ENCODE data around the gene LRRC71.
A peak's percentile ranks its signal among the peaks of the same experiment; 100 is the strongest.

Gene LRRC71

DNA sequence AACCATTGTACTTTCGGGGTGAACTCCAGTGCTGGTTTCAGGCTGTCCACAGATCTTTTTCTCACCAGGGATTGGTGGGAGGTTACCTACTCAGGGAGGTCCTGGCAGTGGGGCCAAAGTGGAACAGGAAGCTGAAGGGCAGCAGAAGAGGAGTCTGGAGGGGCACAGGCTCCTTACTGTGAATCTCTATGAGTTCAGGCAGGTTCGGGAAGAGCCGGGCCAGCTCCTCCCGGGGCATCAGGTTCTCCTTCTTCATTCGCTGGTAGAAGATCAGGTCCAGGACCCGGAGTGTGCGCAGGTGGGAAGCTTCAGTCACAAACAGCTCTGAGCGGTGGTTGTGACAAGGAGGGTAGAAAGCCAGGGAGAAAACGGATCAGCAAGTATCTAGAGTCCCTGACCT, 26.7 kb downstream of the LRRC71 start:
- DNase-seq (ENCODE audit: low spot score) = no peak

DNA sequence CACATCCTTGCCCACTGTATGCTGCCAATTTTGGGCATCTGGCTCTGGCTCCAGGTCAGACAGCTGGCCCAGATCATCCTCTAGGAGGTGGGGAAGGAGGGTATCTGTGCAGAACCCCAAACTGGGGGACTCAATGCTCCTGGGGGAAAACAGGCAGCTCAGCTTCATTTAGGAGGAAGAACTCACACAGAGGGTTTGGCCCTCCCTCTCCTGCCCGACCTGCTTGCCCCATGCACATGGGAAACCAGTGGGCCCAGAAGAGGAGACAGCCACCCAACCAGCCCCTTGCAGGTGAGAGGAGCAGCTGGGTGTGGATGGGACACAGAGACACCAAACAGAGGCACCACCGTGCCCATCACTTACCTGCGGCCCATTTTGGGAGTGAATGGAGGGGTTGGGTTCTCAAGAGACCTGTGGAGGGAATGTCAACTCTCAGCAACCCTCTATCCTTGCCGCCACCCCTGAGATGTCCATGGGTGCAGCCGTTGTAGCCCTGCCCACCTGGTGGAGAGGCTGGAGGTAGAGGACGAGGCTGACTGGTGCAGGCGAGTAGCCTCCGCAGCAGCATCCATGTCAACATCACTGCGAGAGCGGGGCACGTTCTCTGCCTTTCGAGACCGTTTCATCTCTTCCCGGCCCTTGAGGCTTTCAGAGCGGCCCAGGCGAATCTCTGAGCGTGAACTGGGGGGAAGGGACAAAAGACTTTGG, 27.5 kb downstream of the LRRC71 start:
- DNase-seq (ENCODE audit: low spot score) = no peak

DNA sequence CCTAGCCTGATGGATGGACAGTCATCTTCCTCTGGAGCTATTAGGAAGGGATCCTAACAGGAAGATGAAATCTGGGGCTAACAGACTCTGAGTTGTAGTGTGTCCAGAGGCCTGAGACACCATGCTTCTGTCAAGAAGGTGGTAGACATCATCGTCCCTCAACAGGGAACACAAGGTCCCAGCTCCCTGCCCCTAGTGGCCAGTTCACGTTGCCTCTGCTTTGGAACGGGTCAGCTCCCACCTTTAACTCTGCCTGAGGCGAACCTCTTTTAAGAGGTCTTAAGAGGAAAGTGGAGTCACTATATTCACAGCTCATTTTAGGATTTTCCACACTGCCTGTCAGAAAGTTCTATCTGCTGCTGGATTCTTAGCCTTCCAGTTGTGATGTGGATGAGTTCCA, 28.3 kb downstream of the LRRC71 start:
- DNase-seq (ENCODE audit: low spot score) = no peak

DNA sequence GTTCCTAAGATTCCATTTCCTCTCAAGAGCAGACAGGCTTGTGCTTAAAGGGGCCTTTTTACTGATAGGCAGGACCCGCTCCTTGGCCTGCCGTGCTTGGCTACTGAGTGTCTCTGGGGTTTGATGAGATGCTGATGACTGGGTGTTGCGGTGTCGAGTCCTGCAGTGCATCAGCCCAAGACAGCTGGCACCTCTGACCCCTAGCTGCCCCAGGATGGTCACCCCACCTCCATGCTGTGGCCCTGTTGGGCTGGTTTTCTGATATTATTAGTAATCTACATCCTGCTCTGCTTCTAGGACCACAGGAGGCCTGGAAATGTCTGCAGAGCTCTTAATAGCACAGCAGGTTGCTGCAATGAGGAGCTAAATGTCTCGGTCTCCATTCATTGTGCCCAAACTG, 28.7 kb downstream of the LRRC71 start:
- no peak for DNase-seq (ENCODE audit: low spot score)

DNA sequence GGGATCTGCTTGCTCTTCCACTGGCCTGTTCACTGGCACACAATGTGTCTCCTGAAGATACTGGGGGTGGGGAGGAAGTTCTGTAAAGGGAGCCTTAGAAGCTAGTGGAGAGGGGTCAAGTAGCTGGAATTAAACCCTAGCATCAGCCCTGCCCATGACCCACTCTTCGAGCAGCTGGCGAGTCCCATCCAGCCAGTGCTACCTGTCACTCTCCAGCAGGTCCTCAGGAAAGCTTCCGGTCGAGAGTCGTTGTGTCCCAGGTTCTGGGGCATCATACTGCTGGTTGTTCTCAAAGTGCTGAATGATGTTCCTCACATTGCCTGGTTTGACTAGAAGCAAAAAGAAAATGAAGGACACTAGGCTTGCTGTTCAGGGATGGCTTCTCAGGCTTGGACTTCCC, 30.9 kb downstream of the LRRC71 start:
- DNase-seq (ENCODE audit: low spot score) = no peak

DNA sequence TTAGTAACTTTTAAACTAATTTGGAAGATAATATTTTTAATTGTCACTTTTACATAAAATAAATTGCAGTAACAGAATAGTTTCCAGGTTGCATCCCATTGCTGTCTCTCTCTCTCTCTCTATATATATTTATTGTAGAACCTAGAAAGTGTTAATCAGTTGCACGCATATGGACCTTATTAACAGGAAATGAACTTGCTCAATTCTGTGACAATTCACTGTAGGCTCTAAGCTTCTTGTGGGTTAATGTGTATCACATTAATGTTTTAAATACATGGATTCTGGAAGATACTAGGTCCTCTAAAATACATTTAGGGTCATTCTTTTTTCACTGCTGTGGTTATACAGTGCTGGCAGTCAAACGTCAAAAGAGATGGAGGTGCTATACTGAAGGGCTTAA, 33.1 kb downstream of the LRRC71 start:
- DNase-seq (ENCODE audit: low spot score) = no peak

DNA sequence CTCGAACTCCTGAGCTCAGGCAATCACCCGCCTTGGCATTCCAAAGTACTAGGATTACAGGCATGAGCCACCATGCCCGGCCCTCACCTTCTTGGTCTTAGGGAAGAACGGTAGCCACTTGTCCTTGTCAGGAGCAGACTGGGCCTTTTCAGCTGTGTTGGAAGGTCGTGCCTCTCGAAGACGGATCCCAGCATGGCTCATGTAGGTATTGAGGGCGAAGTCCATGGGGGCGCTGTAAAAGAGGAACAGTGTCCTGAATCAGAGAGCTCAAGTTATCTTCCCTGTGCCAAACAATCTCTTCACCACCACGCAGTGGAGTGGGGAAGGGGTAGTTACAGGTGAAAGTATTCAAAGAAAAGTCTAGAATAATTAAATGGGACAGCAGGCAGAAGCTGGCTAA, 35.9 kb downstream of the LRRC71 start:
- DNase-seq (ENCODE audit: low spot score) = no peak

DNA sequence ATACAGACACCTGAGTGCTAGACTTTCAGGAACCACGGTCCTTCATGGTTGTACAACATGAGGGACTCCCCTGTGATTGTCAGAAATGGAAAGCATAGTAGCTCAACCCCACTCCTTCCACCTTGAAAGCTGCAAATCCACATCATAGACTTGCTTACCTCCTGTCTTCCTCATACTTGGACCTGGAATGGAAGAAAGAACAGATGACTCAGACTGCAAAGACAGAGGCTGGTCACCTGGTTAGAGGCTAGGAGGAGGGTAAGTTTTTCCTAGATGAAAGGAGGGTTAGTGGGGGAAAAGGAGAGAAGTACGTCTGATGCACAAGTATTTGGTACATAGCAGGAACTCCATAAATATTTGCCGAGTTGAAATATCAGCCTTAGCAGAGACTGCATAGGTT, 37.2 kb downstream of the LRRC71 start:
- DNase-seq (ENCODE audit: low spot score) = no peak

DNA sequence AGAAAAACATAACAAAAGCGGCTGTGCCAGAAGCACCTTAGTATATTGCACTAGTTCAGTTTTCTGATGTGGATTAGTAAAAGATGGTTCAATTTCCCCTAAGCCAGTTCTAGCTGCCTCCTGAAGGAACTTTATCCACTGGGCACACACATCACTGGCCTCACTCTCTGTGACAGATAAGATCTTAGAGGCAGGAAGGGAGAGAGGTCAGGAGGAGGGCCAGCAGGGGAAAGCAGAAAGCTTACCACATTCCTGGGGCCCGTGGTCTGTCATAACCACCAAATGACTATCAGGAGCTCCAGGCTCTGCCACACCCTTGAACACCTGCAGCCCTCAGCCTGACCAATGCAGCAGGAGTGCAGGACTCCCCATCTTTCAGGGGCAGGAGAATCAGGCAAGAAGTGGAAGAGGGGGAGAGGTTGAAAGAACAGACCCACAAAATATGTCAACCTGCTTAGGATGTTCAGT, 37.8 kb downstream of the LRRC71 start:
- no peak for DNase-seq (ENCODE audit: low spot score)

DNA sequence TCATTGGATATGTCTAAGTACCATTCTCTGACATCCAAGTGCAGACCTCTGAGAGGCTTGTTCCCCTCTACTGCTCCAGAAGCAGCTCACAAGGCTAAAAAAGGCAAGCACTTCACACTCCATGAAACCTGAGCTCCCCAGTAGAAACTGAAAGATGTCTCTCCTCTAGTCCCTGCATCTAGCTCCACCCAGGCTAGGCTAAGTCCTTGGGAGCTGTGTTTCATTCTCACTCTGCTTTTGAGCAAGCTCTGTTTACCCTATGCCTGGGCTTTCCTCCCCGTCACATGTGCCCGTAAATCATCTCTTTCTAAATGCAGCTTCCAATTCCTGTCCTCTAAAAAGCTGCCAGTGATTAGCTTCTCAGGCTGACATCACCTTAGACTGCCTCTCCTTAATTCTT, 39.0 kb downstream of the LRRC71 start:
- peak; percentile 31 for DNase-seq (ENCODE audit: low spot score)

DNA sequence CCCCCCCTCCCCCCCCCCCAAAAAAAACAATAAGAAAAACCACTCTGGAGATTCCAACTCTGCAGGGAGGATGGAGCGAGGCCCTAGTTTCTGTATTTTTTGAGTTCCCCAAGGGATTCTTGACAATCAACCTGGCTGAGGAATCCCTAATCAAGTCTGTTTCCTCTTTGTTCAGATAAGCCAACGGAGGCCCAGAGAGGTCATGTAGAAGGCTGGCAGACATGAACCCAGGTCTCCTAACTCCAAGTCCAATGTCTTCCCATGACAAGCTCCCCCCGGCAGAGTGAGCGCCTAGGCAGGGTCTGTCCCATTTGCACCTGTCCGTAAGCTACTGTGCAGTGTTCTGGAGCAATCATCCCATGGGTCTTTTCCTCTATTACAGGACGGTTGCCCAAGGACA, 39.5 kb downstream of the LRRC71 start:
- DNase-seq (ENCODE audit: low spot score) = no peak

DNA sequence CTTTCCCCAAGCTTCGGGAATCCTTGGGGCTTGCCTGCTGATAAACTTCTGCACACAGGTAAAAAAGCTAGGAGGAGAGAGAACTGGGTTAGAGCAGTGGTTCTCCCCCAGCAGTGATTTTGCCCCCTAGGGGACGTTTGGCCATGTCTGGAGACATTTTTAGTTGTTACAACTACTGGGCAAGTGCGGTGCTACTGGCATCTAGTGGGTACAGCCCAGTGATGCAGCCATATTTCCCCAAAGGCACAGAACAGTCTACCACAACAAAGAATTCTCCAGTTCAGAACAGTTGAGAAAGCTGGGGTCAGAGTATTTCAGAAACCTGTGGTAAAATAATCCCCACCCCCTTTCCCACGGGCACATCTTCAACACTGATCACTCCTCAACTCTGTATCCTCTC, 41.3 kb downstream of the LRRC71 start:
- no peak for DNase-seq (ENCODE audit: low spot score)

DNA sequence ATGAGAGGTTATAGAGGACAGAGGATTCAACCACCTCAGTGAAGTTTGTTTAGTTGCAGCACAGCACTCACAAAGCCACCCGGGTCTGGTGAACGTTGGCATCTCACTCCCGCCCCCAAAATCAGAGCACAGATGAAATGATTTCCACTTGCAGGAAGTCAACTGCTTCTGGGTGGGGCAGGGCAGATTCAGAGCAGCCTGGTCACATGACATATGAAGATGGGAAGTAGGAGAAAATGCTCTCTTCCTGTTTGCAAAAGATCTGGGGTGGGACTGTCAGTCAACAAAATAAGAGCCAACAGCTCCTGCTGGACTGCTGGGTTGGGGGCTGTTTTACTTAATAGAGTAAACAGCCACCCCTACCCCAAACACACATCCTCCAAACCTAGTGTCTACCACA, 43.2 kb downstream of the LRRC71 start:
- no peak for DNase-seq (ENCODE audit: low spot score)

DNA sequence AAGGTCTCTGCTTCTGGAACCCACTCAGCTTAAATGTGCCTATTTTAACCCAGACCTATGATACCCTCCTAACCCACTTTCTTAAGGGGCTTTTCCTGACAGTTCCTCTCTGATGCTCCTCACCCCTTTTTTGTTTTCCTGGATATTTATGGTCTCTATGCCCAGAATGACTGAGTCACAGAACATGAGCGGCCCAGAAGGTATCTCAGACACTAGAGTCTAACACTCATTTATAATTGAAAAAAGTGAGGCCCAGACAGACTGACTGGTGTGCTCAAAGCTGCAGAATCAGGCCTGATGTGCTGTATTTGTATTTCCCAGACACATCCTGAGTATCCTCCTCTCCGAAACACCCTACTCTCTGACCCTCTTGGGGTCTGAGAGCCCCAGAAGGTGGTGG, 44.0 kb downstream of the LRRC71 start:
- DNase-seq (ENCODE audit: low spot score) = no peak

DNA sequence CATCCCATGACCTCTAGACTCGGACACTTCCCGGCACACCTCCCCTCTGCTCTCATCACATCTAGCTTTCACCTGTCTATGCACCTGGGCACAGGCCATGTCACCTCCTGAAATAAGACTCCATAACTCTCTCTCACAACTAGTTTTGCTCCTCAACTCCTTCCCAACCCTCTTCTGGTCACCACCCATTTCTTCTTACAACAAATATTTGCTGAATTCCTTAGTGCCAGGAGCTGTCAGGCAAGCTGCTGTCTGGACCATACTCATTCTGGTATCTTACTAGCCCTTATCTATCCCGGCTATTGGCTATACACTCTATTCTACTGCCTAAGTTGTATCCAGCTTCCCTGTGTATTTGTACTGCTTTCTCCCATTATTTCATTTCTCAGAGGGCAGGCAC, 49.1 kb downstream of the LRRC71 start:
- no peak for DNase-seq (ENCODE audit: low spot score)

DNA sequence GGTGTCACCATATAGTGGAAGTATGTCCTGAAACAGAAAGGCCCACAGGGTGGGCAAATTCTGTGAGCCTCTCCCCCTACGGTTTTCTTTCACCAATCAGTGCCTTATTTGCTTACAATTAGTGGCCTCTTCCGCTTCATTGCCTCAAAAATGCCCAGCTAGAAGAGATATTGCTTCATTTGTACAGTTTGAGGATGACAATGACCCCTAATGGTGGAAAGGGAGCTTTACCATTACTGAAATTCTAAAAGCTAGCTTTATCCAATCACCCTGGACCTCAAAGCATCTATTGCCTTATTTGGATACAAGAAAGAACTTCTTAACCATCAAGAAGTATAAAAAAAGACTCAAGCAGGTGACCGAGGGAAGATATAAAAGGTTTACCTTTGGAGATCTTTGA, 49.6 kb downstream of the LRRC71 start:
- peak; percentile 45 for DNase-seq (ENCODE audit: low spot score)

DNA sequence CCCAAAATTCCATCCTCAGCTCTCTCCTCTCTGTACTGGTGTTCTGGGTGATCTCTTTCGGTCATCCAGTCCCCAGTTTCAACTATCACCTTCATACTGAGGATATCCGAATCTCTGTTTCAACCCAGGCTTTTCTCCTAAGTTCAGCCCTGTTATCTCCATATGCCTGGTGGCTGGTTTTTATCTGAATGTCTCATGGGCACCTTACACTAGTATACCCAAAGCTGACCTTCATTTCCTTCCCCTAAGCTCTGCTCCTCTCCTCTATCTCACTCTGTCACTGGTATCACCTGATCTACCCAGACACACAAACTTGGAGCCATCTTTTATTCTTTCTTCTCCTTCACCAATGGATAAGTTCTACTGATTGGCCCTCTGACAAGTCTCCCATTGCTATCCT, 53.0 kb downstream of the LRRC71 start:
- DNase-seq (ENCODE audit: low spot score) = no peak

DNA sequence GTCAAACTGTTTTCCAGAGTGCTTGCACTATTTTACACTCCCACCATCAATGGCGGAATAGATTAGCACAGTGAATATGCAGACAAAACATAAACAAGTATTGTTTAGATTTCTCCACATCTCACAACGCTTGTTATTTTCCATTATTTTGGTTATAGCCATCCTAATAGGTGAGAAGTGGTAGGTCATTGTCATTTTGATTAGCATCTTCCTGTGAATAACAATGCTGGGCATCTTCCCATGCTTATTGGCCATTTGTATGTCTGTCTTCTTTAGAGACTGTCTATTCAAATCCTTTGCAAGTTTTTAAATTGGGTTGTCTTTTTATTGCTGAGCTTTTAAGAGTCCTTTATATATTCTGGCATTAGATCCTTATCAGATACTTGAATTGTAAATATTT, 54.7 kb downstream of the LRRC71 start:
- DNase-seq (ENCODE audit: low spot score) = no peak

DNA sequence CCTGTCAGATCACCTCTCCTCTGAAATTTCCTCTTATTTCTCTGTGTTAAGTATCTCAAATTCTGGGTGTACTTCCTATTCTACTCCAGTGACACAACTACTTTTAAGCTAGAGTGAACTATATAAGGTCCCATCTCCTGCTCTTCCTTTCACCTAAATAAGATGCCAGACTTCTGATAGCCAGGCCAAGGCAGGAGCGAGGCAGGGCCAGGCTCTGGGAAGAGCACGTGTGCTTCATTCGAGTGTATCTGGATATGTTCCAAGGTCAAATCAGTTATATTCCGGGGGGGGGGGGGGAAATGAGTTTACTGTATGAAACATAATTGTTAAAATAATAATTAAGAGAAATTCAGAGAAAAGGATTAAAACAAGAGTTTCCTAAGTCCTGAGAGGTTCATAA, 60.1 kb downstream of the LRRC71 start:
- no peak for DNase-seq (ENCODE audit: low spot score)

All from HuH-7 (cell line).